RWPE2 (cell line): ENCODE results near the gene UBA1.

ENCODE experiments used
- ATAC-seq: fragments of 200-7000 bp; cut with Tn5 transposase; 3 replicates; pipeline ENCODE4 v1.9.1; 2021; ENCODE audit warnings: low read depth
- DNase-seq: peaks from one replicate; pipeline ENCODE4 v3.0.0-alpha.2; 2020; ENCODE audit warnings: low spot score
- H3K27ac ChIP-seq: fragments of 450-650 bp; 2 replicates; pipeline ENCODE4 v1.5.1; 2017; ENCODE audit warnings: mild to moderate bottlenecking; ENCODE audit not compliant: poor library complexity, severe bottlenecking
- H3K27me3 ChIP-seq: fragments of 250-450 bp; sonication (Bioruptor Pico); 2 replicates; pipeline ENCODE4 v1.5.1; 2021; ENCODE audit warnings: mild to moderate bottlenecking, moderate library complexity; ENCODE audit not compliant: insufficient read depth, poor library complexity, severe bottlenecking
- H3K36me3 ChIP-seq: fragments of 250-450 bp; sonication (Bioruptor Pico); 2 replicates; pipeline ENCODE4 v1.5.1; 2020; ENCODE audit warnings: low read depth, mild to moderate bottlenecking, moderate library complexity
- H3K4me1 ChIP-seq: fragments of 250-450 bp; sonication (Bioruptor Pico); 2 replicates; pipeline ENCODE4 v1.5.1; 2021; ENCODE audit warnings: mild to moderate bottlenecking, moderate library complexity; ENCODE audit not compliant: insufficient read depth, poor library complexity, severe bottlenecking
- H3K4me3 ChIP-seq: fragments of 250-450 bp; sonication (Bioruptor Pico); 2 replicates; pipeline ENCODE4 v1.5.1; 2021; ENCODE audit warnings: mild to moderate bottlenecking, moderate library complexity; ENCODE audit not compliant: severe bottlenecking
- H3K9me3 ChIP-seq: fragments of 250-450 bp; sonication (Bioruptor Pico); 2 replicates; pipeline ENCODE4 v1.5.1; 2021; ENCODE audit warnings: mild to moderate bottlenecking, moderate library complexity; ENCODE audit not compliant: severe bottlenecking
- TF ChIP-seq, protein P1 (sequence below): fragments of 450-650 bp; IDR thresholded peaks from one replicate; pipeline ENCODE4 v1.5.1; 2017; ENCODE audit warnings: mild to moderate bottlenecking, moderate library complexity; ENCODE audit not compliant: poor library complexity, severe bottlenecking

The UBA1 gene

DNA sequence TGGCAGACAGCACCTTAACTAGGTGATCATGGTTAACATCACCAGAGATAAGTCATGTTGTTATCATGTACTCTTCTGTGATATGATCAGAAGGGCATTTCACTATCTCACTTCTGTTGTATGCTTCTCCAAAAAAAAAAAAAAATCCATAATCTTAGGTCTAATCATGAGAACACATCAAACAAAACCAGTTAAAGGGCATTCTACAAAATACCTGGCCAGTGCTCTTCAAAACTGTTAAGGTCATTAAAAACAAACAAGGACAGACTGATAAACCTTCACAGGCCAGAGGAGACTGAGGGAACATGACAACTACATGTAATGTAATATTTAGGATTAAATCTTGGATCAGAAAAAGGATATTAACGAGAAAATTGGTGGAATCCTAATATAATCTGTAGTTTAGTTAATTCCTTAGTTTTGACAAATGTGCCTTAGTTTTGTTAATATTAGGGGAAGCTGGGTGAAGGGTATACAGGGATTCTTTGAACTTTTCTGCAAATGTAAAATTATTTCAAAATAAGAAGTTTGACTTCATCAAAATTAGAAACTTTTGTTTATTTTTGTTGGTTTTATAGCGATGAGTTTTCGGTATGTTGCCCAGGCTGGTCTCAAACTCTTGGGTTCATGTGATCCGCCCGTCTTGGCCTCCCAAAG lies 30.6 kb upstream of the UBA1 start:
- ATAC-seq (no peak), DNase-seq (no peak)
- Histone ChIP-seq H3K27me3 (no peaks in the 10 kb centered on the region), H3K27ac (no peak overlapping the region), H3K9me3 (no peaks in the 10 kb centered on the region), H3K36me3 (peaks cover 8% of the 10 kb centered on the region; the same call in 1 of the 2 replicates), H3K4me3 (no peak overlapping the region), H3K4me1 (no peaks in the 10 kb centered on the region)
- TF ChIP-seq, protein P1, sequence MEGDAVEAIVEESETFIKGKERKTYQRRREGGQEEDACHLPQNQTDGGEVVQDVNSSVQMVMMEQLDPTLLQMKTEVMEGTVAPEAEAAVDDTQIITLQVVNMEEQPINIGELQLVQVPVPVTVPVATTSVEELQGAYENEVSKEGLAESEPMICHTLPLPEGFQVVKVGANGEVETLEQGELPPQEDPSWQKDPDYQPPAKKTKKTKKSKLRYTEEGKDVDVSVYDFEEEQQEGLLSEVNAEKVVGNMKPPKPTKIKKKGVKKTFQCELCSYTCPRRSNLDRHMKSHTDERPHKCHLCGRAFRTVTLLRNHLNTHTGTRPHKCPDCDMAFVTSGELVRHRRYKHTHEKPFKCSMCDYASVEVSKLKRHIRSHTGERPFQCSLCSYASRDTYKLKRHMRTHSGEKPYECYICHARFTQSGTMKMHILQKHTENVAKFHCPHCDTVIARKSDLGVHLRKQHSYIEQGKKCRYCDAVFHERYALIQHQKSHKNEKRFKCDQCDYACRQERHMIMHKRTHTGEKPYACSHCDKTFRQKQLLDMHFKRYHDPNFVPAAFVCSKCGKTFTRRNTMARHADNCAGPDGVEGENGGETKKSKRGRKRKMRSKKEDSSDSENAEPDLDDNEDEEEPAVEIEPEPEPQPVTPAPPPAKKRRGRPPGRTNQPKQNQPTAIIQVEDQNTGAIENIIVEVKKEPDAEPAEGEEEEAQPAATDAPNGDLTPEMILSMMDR = no peak

DNA sequence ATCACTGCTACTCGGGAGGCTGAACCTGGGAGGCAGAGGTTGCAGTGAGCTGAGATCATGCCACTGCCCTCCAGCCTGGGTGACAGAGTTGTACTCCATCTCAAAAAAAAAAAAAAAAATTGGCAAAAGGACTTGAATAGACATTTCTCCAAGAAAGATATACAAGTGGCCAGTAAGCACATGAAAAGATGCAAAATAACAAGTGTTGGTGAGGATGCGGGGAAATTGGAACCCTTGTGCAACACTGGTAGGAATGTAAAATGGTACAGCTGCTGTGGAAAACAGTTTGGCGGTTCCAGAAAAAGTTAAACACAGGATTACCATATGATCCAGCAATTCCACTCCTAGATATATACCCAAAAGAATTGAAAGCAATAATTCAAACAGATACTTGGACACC lies 29.2 kb upstream of the UBA1 start:
- H3K4me1 ChIP-seq = no peaks in the 10 kb centered on the region
- no peak overlapping the region for H3K4me3 ChIP-seq
- peaks cover 9% of the 10 kb centered on the region; the same call in 1 of the 2 replicates for H3K36me3 ChIP-seq
- no peak overlapping the region for H3K27ac ChIP-seq
- H3K9me3 ChIP-seq = no peaks in the 10 kb centered on the region
- TF ChIP-seq, protein P1 = no peak
- H3K27me3 ChIP-seq = no peaks in the 10 kb centered on the region
- DNase-seq (no peak), ATAC-seq (no peak)

DNA sequence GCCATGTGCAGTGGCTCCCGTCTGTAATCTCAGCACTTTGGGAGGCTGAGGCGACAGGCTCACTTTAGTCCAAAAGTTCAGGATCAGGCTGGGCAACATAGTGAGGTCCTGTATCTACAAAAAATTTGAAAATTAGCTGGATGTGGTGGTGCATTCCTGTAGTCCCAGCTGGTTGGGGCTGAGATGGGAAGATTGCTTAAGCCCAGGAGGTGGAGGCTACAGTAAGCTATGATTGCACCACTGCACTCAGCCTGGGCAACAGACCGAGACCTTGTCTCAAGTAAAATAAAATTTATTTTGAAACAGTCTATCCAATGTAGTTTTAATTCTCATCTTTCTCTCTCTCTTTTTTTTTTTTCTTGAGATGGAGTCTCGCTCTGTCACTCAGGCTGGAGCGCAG lies 27.5 kb upstream of the UBA1 start:
- DNase-seq (no peak), ATAC-seq (no peak)
- TF ChIP-seq, protein P1 = no peak
- H3K27me3 ChIP-seq = no peaks in the 10 kb centered on the region
- H3K4me1 ChIP-seq = no peaks in the 10 kb centered on the region
- H3K36me3 ChIP-seq = peaks cover 9% of the 10 kb centered on the region; the same call in 1 of the 2 replicates
- no peak overlapping the region for H3K27ac ChIP-seq
- H3K4me3 ChIP-seq = no peak overlapping the region
- no peaks in the 10 kb centered on the region for H3K9me3 ChIP-seq

DNA sequence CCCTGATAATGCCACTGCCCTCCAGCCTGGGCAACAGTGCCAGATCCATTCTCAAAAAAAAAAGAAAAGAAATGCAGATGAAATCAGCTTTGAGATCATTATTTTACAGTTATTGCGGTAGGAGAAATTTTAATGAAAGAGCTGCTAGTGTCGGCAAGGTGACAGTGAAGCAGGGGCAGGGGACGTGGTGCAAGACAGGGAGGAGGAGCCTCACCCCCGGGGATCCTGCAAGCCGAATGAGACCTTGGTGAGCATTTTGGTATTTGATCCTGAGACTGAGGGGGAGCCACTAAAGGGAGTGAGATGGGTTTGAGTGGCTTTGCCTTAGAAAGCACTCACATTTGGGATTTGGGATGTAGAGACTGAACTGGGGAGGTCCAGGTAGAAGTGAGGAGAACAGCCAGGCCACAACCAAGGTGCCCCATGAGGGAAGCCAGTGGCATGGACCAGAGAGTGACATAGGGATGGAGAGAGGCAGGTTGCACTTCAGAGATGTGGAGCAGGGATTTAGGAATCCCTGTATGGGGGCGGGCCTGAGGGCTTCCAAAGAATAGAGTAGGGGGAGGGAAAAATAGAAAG lies 25.0 kb upstream of the UBA1 start:
- Histone ChIP-seq H3K27ac (no peak overlapping the region), H3K4me1 (no peaks in the 10 kb centered on the region), H3K4me3 (no peak overlapping the region), H3K36me3 (peaks cover 5% of the 10 kb centered on the region; the same call in 1 of the 2 replicates), H3K27me3 (no peaks in the 10 kb centered on the region), H3K9me3 (no peaks in the 10 kb centered on the region)
- ATAC-seq = no peak
- TF ChIP-seq, protein P1 = no peak
- no peak for DNase-seq

DNA sequence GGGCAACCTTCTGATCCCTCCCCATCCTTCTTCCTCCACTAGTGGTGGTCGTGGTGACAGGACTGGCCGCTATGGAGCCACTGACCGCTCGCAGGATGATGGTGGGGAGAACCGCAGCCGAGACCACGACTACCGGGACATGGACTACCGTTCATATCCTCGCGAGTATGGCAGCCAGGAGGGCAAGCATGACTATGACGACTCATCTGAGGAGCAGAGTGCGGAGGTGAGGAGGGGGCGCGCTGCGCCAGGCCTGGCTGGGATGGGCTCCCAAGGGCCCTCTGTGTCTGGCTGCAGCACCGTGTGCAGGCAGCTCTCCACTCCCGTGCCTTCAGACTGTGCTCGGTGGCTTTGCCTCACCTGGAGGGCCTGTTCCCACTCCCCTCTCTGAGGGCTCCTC lies 24.4 kb upstream of the UBA1 start:
- Histone ChIP-seq H3K27me3 (no peaks in the 10 kb centered on the region), H3K27ac (no peak overlapping the region), H3K9me3 (no peaks in the 10 kb centered on the region), H3K36me3 (peaks cover 5% of the 10 kb centered on the region; the same call in 1 of the 2 replicates), H3K4me3 (no peak overlapping the region), H3K4me1 (no peaks in the 10 kb centered on the region)
- TF ChIP-seq, protein P1 = no peak
- DNase-seq = no peak
- ATAC-seq = no peak
